HG03469 (cell line): ENCODE measurements around the gene SEMA6B.
"Not testable (repeated sequence)": the region's sequence is repeated elsewhere in the genome, so short reads cannot be mapped to it uniquely, and the experiment has no call there.

Experiments used
- ATAC-seq: cut with Tn5 transposase; IDR thresholded peaks from one replicate; pipeline ENCODE4 v1.9.1; 2021; ENCODE audit warnings: mild to moderate bottlenecking, moderate library complexity, moderate number of reproducible peaks; ENCODE audit not compliant: unreplicated experiment

The SEMA6B gene

DNA sequence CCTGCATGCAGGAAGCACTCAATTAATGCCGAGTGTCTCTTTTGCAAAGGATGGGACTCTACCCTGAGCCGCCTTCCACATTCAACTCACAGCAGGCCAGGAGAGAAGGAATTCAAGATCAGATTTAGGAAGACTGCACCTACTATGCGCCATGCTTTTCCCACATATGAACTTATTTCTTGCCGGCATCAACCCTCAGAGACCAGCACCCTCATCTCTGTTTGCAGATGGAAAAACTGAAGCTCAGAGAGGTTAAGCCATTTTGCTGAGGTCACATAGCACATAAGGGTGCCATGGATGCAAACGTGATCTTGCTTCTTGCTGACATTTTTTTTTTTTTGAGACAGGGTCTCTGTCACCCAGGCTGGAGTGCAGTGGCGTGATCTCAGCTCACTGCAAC, 14.2 kb upstream of the SEMA6B start:
- ATAC-seq, result no peak

DNA sequence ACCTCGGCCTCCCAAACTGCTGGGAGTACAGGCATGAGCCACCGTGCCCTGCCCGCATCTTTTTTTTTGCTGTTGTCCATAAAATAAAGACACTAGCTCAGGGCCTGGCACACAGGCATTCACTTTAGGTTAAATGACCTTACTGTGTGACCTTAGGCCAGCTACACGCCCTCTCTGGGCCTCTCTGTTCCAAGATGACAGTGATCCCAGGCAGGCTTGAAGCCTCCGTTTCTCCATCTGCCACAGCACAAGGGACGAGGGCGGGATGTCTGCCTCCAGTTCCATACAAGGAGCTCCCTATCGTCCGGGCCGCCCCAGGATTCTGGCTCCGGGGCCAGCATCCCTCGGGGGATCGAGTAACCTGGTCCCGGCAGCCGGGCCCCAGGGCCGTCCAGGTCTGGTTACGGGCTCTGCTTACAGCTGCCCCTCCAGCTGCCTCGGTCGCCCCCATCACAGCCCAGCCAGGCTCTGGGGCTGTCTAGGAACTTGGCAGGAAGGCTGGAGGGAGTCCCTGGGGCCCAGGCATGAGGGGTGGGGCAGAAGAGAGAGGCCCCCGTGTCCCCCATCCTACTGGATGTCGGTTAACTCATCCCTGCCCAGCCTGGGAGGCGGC, 11.9 kb upstream of the SEMA6B start:
- ATAC-seq, result no peak

DNA sequence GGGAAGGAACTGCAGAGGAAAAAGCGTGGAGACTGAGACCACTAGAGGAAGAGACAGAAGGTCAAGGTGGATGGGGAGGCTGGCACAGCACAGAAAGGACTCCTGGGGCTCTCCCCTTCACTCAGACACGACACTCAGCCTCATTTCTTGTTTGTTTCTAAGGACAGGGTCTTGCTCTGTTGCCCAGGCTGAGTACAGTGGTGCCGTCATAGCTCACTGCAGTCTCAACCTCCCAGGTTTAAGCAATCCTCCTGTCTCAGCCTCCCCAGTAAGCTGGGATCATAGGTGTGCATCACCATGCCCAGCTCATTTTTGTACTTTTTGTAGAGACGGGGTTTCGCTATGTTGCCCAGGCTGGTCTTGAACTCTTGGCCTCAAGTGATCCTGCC, 11.4 kb upstream of the SEMA6B start:
- ATAC-seq, result no peak

DNA sequence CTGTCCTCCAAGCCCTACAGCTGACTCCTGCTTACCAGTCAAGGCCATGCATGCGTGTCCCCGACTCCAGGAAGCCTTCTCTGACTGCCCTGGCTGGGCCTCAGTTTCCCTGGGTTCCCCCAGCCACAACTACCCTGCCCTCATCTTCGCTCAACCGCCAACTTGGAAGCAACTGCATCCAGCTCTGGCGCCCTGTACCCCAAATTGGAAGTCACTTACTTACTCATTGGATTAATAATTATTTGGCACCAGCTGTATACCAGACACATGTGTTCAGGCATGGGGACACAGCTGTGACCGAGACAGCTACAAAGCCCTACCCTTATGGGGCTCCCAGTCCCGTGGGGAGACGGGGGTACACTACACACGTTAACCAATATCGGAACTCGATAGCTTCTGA, 10.9 kb upstream of the SEMA6B start:
- ATAC-seq, result no peak

DNA sequence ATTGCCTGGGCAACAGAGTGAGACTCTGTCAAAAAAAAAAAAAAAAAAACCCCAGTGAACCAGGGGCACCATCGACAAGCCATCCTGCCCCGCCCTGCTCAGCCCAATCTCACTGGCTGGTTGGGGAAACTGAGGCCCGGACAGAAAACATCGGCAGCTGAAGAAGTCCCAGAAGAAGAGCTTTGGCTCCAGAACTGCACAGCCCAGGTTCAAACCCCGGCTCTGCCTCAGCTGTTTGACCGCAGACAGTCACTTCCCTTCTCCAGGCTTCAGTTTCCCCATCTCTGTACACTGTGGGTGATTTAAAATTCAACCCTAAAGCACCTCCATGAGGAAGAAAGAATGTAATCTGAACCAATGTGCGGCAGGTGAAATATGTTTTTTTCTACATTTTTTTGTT, 9.4 kb upstream of the SEMA6B start:
- ATAC-seq, result no peak

- ATAC-seq, result no peak
Observed at GRCh38 chr19:4567584-4568071, 8.1 kb upstream of the SEMA6B start.

DNA sequence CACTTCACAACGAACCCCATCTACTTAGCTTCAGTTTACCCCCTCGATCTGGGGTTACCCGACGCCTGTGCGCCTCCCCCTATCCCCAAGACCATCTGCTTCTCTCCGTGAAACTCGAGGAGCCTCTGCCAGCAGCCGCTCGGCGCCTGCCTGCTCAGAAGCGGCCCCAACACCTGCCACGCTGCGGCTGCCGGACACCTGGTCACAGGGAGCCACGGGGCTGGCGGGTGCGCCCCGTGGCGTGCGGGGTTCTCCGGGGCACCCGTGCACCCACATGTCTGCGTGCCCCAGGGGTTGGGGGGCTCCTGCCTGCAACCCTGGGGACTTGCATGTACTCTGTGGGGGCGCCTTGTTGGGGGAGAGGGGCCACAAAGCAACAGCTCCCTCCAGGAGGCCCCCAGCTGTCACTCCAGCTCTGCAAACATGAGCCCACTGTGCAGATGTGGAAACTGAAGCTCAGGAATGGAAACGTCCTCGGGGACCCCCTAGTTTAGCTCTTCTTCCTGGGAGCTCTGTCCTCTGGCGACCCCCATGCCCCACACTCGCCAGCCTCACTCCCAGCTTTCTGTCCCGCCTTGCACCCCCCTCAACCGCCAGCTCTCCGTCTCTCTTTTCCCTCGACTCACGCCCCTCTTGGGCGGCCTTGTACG, 7.0 kb upstream of the SEMA6B start:
- ATAC-seq, result no peak

GRCh38 chr19:4563562-4563961, 4.1 kb upstream of the SEMA6B start:
- ATAC-seq, result not testable (repeated sequence)

DNA sequence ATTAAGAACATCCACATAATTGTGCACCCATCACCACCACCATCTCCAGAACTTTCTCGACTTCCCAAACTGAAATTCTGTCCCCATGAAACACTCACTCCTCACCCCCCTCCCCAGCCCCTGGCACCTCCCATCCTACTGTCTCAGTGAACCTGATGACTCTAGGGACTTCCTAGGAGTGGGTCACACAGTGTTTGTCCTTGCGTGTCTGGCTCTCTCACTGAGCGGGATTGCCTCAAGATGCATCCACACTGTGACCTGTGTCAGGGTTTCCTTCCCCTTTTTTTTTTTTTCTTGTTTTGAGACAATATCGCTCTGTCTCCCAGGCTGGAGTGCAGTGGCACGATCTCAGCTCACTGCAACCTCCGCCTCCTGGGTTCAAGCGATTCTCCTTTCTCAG, 2.6 kb upstream of the SEMA6B start:
- ATAC-seq, result not testable (repeated sequence)

DNA sequence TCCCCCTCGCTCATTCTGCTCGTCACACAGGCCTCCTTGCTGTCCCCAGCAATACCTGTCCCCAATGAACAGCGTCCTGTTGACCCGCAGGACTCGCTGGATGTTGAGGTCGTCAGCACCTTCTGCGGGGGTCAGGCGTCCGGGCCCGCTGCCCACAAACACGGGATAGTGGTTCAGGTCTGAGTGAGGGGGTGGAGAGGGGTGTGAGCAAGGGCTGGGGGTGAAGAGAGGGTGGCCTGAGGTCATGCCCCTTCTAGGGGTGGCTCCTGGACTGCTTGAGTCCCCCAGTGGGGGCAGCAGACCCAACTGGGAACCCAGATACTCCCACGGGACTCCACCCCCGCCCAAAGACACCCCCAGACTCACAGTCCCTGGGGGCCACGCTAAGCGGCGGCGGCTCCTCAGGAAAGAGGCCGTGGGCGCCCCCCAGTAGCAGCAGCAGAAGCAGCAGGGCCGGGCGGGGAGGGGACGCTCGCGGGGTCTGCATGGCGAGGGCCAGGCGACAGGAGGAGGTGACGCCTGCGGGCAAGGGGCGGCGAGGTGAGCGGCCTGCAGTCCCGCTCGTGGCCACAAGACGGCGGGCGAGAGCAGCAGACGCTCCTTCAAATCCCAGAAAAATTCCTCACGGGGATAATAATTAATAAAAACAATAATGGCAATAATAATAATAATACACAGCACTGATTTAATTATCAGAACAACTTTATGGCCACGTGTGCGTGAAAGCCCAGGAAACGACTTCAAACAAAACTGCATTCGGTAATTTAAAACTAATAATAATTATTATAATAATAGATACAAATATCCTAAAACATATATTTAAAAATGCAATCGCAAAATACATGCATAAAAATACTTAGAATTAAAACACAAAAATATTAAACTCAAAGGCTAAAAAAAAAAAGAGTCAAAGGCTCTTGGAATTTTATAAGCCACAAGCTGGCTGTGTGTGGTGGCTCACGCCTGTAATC, 1.2 kb downstream of the SEMA6B start:
- ATAC-seq, result no peak

DNA sequence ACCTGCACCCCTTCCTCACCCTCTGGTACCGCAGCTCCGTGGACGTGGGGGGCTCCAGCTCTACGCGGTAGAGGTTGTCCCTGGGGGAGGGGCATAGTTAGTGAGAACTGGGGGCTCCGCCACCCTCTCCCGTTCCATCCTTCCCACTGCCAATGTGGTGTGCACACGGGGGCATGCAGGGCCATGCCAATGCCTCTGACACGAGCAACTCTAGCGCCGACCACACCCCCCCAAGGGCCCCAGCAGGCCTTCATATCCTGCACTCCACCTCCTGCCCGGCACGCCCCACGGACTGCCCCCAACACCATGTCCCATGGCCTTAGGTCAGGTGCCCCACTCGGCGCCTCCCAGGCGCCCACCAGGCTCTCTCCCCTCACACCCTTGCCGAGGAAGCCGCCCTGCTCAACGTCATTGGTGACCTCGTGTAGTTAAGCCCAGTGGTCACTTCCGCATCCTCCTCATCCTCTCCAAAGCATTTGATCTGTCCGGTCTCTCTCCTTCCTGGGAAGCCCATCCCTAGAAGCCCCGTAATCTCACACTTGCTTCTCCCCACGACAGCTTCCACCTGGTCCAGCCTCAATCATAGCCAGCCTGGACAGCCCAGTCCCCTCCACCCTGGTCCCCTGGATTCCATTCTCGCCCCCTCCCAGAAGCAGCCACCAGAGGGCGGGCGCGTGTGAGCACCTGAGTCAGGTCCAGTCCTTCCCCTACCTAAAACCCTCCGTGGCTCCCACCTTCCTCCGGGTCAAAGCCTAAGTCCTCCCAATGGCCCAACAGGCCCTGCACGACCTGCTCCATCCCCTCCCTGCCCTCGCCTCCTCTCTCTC, 2.1 kb downstream of the SEMA6B start:
- ATAC-seq, result no peak

DNA sequence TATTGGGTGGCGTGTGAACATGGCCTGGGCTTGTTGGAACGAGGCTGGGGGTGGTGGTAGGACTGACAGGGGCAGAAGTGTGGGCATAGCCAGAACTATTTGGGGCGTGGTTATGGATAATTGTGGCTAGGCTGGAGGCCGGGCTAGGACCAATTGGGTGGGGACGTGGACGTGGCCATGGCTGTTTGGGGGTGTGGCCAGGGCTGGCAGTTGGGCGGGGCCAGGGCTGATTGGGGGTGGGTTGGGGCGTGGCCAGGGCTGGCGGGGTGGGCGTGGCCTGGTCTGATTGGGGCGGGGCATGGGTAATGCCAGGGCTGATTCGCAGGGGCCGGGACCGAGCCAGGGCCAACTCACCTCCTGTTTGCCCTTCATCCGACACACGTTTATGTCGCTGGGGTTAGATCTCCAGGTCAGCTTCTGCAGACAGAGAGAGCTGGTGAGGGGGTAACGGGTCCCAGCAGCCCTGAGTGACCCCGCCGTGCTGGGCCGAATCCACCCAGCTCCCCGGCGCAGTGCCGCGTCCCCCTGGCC, 2.8 kb downstream of the SEMA6B start:
- no peak for ATAC-seq

DNA sequence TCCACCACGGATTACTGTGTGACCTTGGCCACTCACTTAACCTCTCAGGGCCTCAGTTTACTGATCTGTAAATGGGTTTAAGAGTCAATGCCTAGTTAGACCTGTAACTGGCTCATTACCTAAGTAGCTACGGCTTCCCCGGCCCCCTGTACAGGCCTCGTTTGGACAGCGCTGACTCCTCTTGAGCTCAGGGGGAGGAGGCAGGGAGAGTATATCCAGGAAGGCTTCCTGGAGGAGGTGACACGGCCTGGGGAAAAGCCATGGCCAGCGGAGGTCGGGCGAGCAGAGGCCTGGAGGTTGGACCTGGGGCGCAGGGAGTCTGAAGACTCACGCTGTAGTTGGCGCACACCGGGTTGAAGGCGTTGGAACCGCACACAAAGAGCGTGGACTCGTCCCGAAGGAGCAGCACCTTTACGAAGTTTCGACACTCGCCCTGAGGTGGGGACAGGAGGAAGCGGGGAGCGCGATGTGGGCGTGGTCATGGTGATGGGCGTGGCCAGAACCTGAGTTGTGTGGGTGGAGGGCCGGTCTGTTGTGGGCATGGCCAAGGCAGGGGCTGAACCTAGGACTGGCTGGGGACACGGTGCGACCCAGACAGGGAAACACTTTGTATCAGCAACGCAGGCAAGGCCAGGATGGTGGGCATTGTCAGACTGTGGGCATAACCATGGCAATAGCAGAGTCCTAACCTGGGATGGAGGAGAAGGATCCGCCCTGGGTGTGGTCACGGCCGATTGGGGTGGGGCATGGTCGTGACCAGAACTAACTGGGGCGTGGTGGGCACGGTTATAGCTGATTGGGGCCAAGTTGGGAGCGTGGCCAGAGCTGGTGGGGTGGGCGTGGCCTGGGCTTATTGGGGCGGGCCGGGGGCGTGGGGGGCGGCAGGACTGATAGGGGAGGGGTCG, 3.6 kb downstream of the SEMA6B start:
- no peak for ATAC-seq

DNA sequence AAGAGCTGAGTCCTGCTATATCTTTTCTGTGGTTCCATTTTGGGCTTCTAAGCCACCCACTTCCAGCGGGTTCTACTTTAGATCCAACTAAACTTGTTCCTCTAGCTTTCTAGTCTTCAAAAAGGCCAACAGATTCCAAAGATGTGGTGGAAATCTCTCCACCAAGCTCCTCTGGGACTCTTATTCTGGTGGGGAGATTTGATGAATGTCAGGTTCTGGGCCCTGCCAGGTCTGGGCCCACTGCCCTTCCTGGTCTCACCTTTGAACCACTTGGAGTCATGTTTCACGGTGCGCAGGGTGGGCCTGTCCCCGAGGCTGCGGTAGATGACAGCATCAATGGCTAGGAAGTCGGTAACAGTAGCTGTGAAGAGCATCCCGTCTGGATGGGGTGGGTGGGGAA, 4.8 kb downstream of the SEMA6B start:
- no peak for ATAC-seq

DNA sequence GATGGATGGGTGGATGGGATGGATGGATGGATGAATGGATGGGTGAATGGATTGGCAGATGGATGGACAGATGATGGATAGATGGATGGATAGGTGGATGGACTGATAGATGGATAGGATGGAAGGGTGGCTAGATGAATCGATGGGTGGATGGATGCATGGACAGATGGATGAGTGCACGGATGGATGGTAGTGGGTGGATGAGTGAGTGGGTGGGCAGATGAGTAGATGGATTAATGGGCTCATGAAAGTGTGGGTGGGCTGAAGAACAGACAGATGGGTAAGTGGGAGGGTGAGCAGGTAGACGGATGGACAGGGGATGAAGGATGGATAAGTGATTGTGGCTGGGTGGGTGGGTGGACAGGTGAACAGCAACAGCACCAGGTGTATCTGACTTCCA, 5.7 kb downstream of the SEMA6B start:
- ATAC-seq, result no peak

GRCh38 chr19:4553092-4553695, 6.3 kb downstream of the SEMA6B start:
- ATAC-seq, result no peak

DNA sequence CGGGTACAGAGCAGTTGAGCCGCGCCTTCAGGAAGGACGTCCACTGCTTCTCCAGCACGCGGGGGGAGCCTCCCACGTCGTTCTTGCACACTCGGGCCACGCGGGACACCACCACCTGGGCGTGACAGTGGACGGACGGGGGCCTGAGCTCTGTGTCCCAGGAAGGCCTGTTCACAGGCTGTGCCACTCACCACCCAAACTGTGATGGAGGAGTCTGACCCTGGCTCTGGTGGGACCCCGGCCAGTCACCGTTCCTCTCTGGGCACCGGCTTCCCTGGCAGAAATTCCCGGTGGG, 7.0 kb downstream of the SEMA6B start:
- ATAC-seq, result no peak

- ATAC-seq, result no peak
Observed at GRCh38 chr19:4550479-4551050, 8.9 kb downstream of the SEMA6B start.

- no peak for ATAC-seq
Observed at GRCh38 chr19:4550018-4550417, 9.5 kb downstream of the SEMA6B start.
